Prostate gland (tissue), 2 donors: ENCODE results near the gene EPHB6.

Experiments used
- CTCF ChIP-seq, 4 experiments: fragments of 200-600 bp in 2 of 4; fragments of 450-650 bp in 2 of 4; sonication (generic) in 2 of 4; IDR thresholded peaks; 1 replicate in 3 of 4; 2 replicates in 1 of 4; pipeline ENCODE4 v1.5.1; 2016 to 2019; ENCODE audit warnings: antibody characterized with exemption in 4 of 4, mild to moderate bottlenecking in 2 of 4, moderate library complexity in 2 of 4
- POLR2A ChIP-seq: fragments of 450-650 bp; IDR thresholded peaks from one replicate; pipeline ENCODE4 v1.6.1; 2016; ENCODE audit warnings: antibody characterized with exemption, mild to moderate bottlenecking
- POLR2AphosphoS5 ChIP-seq: sonication (generic); formaldehyde crosslinking; IDR thresholded peaks from one replicate; pipeline ENCODE4 v1.6.1; 2017; ENCODE audit warnings: antibody characterized with exemption

- TF ChIP-seq POLR2A (no peak), CTCF (IDR thresholded peaks at IDR 0.05) (peak; percentile 72 to 87 (median 84)), POLR2AphosphoS5 (peak; percentile 24)
Observed at GRCh38 chr7:142853739-142854371, 1.0 kb upstream of the EPHB6 start.
